Thyroid gland (tissue), 4 donors: Measurements from ENCODE around the gene POLR3A. TPM values are rescaled to one million over a fixed set of nuclear protein-coding genes. Genes with fewer than 3 reads are reported as not detected.

Experiments
- DNase-seq, 2 donors: peaks; one replicate each; pipeline ENCODE4 v3.0.0-alpha.2; 2019
- H3K27ac ChIP-seq, 3 donors: fragments of 200-600 bp; sonication (generic); 1 replicate in 2 of 3; 2 replicates in 1 of 3; pipeline ENCODE4 v1.5.1; 2016 to 2019; ENCODE audit warnings: mild to moderate bottlenecking in 1 of 3, moderate library complexity in 1 of 3
- H3K27me3 ChIP-seq: fragments of 200-600 bp; sonication (generic); one replicate; pipeline ENCODE4 v1.5.1; 2019
- H3K36me3 ChIP-seq, 2 donors: fragments of 200-600 bp; sonication (generic); one replicate each; pipeline ENCODE4 v1.5.1; 2016 to 2019
- H3K4me1 ChIP-seq, 2 donors: fragments of 200-600 bp; sonication (generic); one replicate each; pipeline ENCODE4 v1.5.1; 2017 to 2019
- H3K4me3 ChIP-seq, 3 donors: fragments of 200-600 bp; sonication (generic); replicated peaks in 1 of 3; 1 replicate in 2 of 3; 2 replicates in 1 of 3; pipeline ENCODE4 v1.5.1; 2016; ENCODE audit warnings: mild to moderate bottlenecking in 1 of 3
- H3K9me3 ChIP-seq: fragments of 200-600 bp; sonication (generic); one replicate; pipeline ENCODE4 v1.5.1; 2017
- POLR2A ChIP-seq, 2 donors: fragments of 450-650 bp; IDR thresholded peaks; one replicate each; pipeline ENCODE4 v1.6.1; 2017; ENCODE audit warnings: antibody characterized with exemption in 2 of 2, mild to moderate bottlenecking in 2 of 2, moderate library complexity in 1 of 2
- WGBS, 2 donors: methylation state at CpG; one replicate each; pipeline ENCODE4 v1.1.5; 2017; 5-methylcytosine and 5-hydroxymethylcytosine counted together
- intact Hi-C: fragments of 100-400 bp; cut with DNase I; formaldehyde crosslinking; loops from one replicate; pipeline ENCODE4 v1.15.1; 2023
- total RNA-seq, 4 donors: library from RNA; depleted of rRNA; stranded (reverse); fragments of >200 nt; gene quantifications; one replicate each; pipeline ENCODE4 v1.2.3, GENCODE V29; 2016
- TF ChIP-seq, protein P1 (sequence below), 6 experiments: fragments of 200-600 bp in 3 of 6; fragments of 450-650 bp in 3 of 6; sonication (generic) in 3 of 6; IDR thresholded peaks; one replicate each; pipeline ENCODE4 v1.5.1; 2016 to 2019; ENCODE audit warnings: antibody characterized with exemption in 6 of 6, mild to moderate bottlenecking in 2 of 6, inconsistent platforms in 1 of 6, moderate library complexity in 1 of 6

POLR3A gene
- total RNA-seq, 4 donors from 2014 or later: 14.5 to 21.5 (median 16.6) TPM

DNA sequence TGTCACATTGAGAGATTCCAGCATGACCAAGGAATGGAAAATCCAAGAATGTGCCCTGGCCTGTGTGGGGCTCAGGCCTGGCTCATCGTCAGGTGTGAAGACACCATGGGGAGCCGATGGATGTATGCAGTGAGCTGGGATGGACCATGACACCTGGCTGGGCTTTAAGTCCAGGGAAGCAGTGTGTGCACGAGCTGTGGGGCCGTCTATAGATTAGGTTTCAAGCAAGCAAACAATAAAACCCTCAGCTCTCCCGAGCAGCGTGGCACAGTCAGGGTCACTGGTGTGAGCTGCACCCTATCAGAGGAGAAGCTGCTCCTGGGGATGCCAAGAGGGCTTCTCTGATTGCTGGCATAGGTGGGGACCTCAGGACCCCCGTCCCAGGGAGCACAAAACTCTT is 52.3 kb downstream of the POLR3A start:
- no peaks in the 10 kb centered on the region for H3K9me3 ChIP-seq
- intact Hi-C loops: no loop called here
- H3K36me3 ChIP-seq: peaks cover 31 to 44% of the 10 kb centered on the region in 2 donors
- no peak for DNase-seq
- no peak overlapping the region for H3K4me3 ChIP-seq
- TF ChIP-seq POLR2A (IDR thresholded peaks at IDR 0.05): no peak
- TF ChIP-seq, protein P1, sequence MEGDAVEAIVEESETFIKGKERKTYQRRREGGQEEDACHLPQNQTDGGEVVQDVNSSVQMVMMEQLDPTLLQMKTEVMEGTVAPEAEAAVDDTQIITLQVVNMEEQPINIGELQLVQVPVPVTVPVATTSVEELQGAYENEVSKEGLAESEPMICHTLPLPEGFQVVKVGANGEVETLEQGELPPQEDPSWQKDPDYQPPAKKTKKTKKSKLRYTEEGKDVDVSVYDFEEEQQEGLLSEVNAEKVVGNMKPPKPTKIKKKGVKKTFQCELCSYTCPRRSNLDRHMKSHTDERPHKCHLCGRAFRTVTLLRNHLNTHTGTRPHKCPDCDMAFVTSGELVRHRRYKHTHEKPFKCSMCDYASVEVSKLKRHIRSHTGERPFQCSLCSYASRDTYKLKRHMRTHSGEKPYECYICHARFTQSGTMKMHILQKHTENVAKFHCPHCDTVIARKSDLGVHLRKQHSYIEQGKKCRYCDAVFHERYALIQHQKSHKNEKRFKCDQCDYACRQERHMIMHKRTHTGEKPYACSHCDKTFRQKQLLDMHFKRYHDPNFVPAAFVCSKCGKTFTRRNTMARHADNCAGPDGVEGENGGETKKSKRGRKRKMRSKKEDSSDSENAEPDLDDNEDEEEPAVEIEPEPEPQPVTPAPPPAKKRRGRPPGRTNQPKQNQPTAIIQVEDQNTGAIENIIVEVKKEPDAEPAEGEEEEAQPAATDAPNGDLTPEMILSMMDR (IDR thresholded peaks at IDR 0.05): no peak
- no peaks in the 10 kb centered on the region for H3K4me1 ChIP-seq
- H3K27ac ChIP-seq: no peak overlapping the region
- WGBS, 2 donors: 94 to 96% methylated on average over 2 to 7 of the region's 7 CpGs
- no peaks in the 10 kb centered on the region for H3K27me3 ChIP-seq

DNA sequence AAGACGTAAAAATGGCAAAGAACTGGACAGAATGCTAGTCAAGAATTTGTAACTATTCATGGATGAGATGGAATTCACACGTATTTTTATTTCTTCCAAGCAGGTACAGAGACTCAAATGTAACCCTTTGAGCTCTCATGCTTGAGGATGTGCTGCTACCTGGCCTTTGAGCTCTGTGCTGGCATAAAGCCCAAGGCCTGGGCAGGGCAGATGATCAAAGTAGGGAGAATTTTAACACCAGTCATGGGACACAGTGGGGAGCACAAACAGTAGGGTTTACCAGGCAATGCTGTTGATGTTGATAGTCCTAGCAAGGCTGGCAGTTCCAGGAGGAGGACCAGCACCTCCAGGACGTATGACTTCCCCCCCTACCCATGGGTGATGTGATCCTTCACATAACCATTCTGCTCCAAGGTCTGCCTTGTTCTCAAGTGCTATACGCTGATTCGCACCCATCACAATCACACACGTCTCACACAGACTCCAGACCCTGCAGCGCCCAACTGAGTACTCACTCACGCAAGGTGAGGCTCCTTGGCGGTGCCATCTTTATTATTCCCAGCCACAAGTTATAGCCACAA is 54.1 kb downstream of the POLR3A start:
- H3K9me3 ChIP-seq: no peaks in the 10 kb centered on the region
- DNase-seq: no peak
- H3K36me3 ChIP-seq: peaks cover 18 to 31% of the 10 kb centered on the region in 2 donors
- no peak overlapping the region for H3K27ac ChIP-seq
- intact Hi-C loops: no loop called here
- H3K4me1 ChIP-seq: peaks cover 10 to 14% of the 10 kb centered on the region in 2 donors
- 87 to 92% methylated on average over 9 of the region's 9 CpGs for WGBS, 2 donors
- TF ChIP-seq, protein P1 (IDR thresholded peaks at IDR 0.05): no peak
- TF ChIP-seq POLR2A (IDR thresholded peaks at IDR 0.05): no peak
- no peak overlapping the region for H3K4me3 ChIP-seq
- no peaks in the 10 kb centered on the region for H3K27me3 ChIP-seq

DNA sequence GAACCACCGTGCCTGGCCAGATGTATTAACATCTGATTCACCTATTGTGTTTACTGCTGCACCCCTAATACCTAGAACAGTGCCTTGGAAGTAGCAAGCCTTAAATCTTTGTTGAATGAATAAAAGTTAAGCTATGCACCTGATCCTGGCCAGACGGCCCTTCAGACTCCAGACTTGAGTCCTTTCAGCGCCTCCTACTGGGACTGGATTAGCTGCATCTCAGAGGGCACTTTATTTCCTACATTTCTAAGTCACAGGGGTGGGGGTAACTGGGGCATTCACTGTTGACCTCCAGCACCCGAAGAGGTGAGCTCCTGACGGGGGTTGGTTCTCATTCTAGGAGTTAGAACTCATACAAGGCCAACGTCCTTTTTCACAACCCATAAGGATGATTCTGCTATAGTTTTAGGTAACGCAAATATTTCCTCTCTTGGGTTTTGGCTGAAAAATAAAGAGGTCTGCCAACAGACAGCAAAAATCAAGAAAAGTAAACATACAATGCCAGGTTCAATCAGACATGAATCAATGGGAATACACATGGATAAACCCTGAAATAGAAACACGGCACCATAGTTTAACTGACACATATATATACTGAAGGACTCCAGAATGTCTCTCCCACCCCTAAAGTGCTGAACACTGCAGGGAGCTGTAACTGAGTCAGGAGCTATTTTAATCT is 54.8 kb downstream of the POLR3A start:
- no peaks in the 10 kb centered on the region for H3K9me3 ChIP-seq
- TF ChIP-seq POLR2A (IDR thresholded peaks at IDR 0.05): no peak
- TF ChIP-seq, protein P1 (IDR thresholded peaks at IDR 0.05): peak in 2 of 6 experiments; percentile 19 to 24
- no peak overlapping the region for H3K27ac ChIP-seq
- H3K4me3 ChIP-seq: no peak overlapping the region
- peaks cover 10 to 14% of the 10 kb centered on the region in 2 donors for H3K4me1 ChIP-seq
- peak in 1 of 2 donors; percentile 25 for DNase-seq
- no peaks in the 10 kb centered on the region for H3K27me3 ChIP-seq
- intact Hi-C loops: no loop called here
- WGBS, 2 donors: 79 to 81% methylated on average over 8 of the region's 8 CpGs
- peaks cover 11 to 24% of the 10 kb centered on the region in 2 donors for H3K36me3 ChIP-seq

DNA sequence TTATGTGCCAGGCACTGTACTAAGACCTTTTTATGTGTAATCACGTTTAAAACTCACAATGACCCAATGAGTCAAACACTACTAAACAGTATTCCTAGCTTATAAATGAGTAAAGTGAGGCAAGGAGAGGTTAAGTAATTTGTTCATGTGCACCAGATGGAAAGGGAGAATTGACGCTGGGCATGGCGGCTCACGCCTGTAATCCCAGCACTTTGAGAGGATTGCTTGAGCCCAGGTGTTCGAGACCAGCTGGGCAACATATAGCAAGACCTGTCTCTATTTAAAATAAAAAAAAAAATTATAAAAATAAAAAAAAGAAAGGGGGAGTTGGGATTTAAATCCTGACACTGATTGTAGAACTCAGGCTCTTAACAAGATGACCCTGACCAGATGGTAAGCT is 56.0 kb downstream of the POLR3A start:
- no peaks in the 10 kb centered on the region for H3K27me3 ChIP-seq
- no peaks in the 10 kb centered on the region for H3K9me3 ChIP-seq
- intact Hi-C loops: no loop called here
- H3K27ac ChIP-seq: no peak overlapping the region
- TF ChIP-seq POLR2A (IDR thresholded peaks at IDR 0.05): no peak
- TF ChIP-seq, protein P1 (IDR thresholded peaks at IDR 0.05): no peak
- peaks cover 10 to 14% of the 10 kb centered on the region in 2 donors for H3K4me1 ChIP-seq
- H3K36me3 ChIP-seq: peaks cover 6 to 15% of the 10 kb centered on the region in 2 donors
- no peak for DNase-seq
- H3K4me3 ChIP-seq: no peak overlapping the region
- WGBS, 2 donors: 92% methylated on average over 5 of the region's 5 CpGs

DNA sequence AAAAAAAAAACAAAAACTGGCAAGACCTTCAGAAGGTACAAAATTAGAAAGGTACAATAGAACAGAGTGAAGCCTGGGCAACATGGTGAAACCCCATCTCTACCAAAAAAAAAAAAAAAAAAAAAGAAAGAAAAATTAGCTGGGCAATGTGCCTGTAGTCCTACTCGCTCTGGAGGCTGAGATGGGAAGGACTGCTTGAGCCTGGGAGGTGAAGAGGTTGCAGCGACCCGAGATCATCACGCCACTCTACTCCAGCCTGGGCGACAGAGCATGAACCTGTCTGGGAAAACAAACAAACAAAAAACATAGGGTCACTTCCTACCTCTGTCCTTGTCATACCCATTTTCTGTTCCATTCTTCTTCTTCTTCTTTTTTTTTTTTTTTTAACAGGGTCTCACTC is 57.2 kb downstream of the POLR3A start:
- WGBS, 2 donors: 70 to 71% methylated on average over 5 of the region's 5 CpGs
- DNase-seq: no peak
- intact Hi-C loops: no loop called here
- H3K27me3 ChIP-seq: no peaks in the 10 kb centered on the region
- H3K9me3 ChIP-seq: no peaks in the 10 kb centered on the region
- no peak for TF ChIP-seq POLR2A (IDR thresholded peaks at IDR 0.05)
- TF ChIP-seq, protein P1 (IDR thresholded peaks at IDR 0.05): no peak
- peak overlapping the region in 2 of 3 donors; percentile 67 to 80 for H3K27ac ChIP-seq
- peaks cover 10 to 14% of the 10 kb centered on the region in 2 donors for H3K4me1 ChIP-seq
- H3K36me3 ChIP-seq: peaks cover 0 to 4% of the 10 kb centered on the region in 2 donors
- no peak overlapping the region for H3K4me3 ChIP-seq
